Measurements from ENCODE around the gene BRD4. TPM values are rescaled to one million over a fixed set of nuclear protein-coding genes. Genes with fewer than 3 reads are reported as not detected.

BRD4 gene
- total and polyA plus RNA-seq, 2 of the 13 experiments (the other 11 are each of a cell fraction or from before 2014, with no cell fraction given): 10.5 to 11.4 TPM

DNA sequence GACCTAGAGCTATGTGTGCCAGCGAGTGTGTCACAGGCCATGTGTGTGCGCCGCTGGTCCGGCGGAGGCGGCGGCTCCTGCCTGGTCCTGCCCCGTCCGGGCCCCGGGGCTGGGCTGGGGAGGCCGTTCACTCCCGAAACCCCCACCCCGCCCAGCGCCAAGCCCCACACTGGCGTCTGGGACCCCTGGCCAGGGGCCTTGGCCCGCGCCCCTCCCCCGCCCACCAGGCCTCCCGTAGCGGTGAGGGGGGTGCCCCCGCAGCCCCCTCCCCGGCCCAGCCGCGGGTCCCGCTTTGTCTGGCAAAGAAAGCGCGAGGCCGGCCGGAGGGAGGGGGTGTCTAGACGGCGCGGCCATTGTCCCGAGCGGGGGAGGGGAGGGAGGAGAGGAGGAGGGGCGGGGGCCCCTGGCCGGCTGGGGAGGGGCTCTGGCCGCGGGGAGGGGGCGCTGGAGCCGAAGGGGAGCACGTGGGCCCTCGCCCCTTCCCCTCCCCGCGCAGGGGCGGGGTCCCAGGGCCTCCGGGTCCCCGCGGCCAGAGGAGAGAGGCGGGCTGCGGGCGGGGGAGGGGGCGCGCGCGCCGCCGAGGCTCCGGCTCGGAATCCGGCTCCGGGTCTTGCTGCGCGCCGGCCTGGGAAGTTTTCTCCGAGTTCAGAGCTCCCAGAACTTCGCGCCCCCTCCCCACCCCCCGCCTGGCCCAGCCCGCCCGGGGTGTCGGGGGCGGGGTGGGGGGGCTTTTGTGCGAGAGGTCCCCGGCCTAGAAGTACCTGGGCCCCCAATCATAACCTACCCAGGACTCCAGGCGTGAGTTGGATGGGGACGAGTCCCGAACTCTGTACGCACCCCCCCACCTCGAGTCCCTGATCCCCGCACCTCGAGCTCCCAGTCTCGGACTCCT, 132.4 kb downstream of the BRD4 start:
- H3K9me3 ChIP-seq (ENCODE audit: low read length): no peaks in the 10 kb centered on the region
- WGBS (ENCODE audit: low lambda C conversion rate): no CpG with 5 or more reads among the region's 82 CpGs
- H3K79me2 ChIP-seq (ENCODE audit: insufficient read depth, low read length): no peaks in the 10 kb centered on the region
- H3K27ac ChIP-seq (ENCODE audit: extremely low read length, insufficient read depth, low read length): no peak overlapping the region
- FAIRE-seq (no peak), ATAC-seq (peak; percentile 17; the same call in 1 of the 3 replicates), DNase-seq (ENCODE audit: low spot score) (no peak)
- no TSS peak for BruUV-seq (replicated peaks)
- H3K27me3 ChIP-seq (ENCODE audit: control insufficient read depth in 1 of 2, insufficient read depth in 2 of 2, low read length in 2 of 2): peaks cover 3 to 33% of the 10 kb centered on the region in 2 experiments; a peak in 3 of 5 replicates
- POLR2A ChIA-PET: no interaction called here
- H3K4me1 ChIP-seq (ENCODE audit: insufficient read depth, low read length): no peaks in the 10 kb centered on the region; the same call in 1 of the 2 replicates
- H3K9ac ChIP-seq (ENCODE audit: insufficient read depth, low read depth, low read length): no peak overlapping the region
- H2AFZ ChIP-seq (ENCODE audit: low read length): no peak overlapping the region
- peak overlapping the region; percentile 26 to 74 (median 58) for H3K4me3 ChIP-seq (replicated peaks in 1 of 3; ENCODE audit: insufficient read depth in 1 of 3, low read depth in 2 of 3, low read length in 3 of 3)
- intact Hi-C loops (cut with micrococcal nuclease; ENCODE audit: unreplicated experiment): no loop called here
- CTCF ChIA-PET (ENCODE audit: low intra/inter-chr PET ratio, low total read pairs): no interaction called here
- in situ Hi-C loops (cut with HindIII; ENCODE audit: extremely low pct_ligation_motif_present, low pct_unique_long_range_greater_than_20kb): no loop called here
- H3K4me2 ChIP-seq (ENCODE audit: low read depth, low read length): peak overlapping the region; percentile 90
- H3K36me3 ChIP-seq (replicated peaks in 1 of 2; ENCODE audit: control insufficient read depth in 1 of 2, insufficient read depth in 2 of 2, low read length in 2 of 2): no peaks in the 10 kb centered on the region
- H4K20me1 ChIP-seq (ENCODE audit: insufficient read depth, low read length): no peaks in the 10 kb centered on the region; the same call in 1 of the 2 replicates
- TF ChIP-seq ZNF205 (CRISPR knock-in tag; IDR thresholded peaks at IDR 0.05): no peak
- TF ChIP-seq, protein P1, sequence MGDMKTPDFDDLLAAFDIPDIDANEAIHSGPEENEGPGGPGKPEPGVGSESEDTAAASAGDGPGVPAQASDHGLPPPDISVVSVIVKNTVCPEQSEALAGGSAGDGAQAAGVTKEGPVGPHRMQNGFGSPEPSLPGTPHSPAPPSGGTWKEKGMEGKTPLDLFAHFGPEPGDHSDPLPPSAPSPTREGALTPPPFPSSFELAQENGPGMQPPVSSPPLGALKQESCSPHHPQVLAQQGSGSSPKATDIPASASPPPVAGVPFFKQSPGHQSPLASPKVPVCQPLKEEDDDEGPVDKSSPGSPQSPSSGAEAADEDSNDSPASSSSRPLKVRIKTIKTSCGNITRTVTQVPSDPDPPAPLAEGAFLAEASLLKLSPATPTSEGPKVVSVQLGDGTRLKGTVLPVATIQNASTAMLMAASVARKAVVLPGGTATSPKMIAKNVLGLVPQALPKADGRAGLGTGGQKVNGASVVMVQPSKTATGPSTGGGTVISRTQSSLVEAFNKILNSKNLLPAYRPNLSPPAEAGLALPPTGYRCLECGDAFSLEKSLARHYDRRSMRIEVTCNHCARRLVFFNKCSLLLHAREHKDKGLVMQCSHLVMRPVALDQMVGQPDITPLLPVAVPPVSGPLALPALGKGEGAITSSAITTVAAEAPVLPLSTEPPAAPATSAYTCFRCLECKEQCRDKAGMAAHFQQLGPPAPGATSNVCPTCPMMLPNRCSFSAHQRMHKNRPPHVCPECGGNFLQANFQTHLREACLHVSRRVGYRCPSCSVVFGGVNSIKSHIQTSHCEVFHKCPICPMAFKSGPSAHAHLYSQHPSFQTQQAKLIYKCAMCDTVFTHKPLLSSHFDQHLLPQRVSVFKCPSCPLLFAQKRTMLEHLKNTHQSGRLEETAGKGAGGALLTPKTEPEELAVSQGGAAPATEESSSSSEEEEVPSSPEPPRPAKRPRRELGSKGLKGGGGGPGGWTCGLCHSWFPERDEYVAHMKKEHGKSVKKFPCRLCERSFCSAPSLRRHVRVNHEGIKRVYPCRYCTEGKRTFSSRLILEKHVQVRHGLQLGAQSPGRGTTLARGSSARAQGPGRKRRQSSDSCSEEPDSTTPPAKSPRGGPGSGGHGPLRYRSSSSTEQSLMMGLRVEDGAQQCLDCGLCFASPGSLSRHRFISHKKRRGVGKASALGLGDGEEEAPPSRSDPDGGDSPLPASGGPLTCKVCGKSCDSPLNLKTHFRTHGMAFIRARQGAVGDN (CRISPR knock-in tag; IDR thresholded peaks at IDR 0.05): peak; percentile 25; the same call in 1 of the 2 replicates
- peak; percentile 31 for TF ChIP-seq YY1 (IDR thresholded peaks at IDR 0.05; ENCODE audit: insufficient read depth, insufficient replicate concordance, low read depth, low read length)
- no peak for TF ChIP-seq ELF4 (CRISPR knock-in tag; IDR thresholded peaks at IDR 0.05; ENCODE audit: borderline replicate concordance)
- no peak for TF ChIP-seq ZSCAN20 (CRISPR knock-in tag; IDR thresholded peaks at IDR 0.05; ENCODE audit: borderline replicate concordance)
- no peak for TF ChIP-seq CHCHD3 (CRISPR knock-in tag; IDR thresholded peaks at IDR 0.05)
- no peak for TF ChIP-seq MEF2D (CRISPR knock-in tag; IDR thresholded peaks at IDR 0.05)
- TF ChIP-seq SAFB2 (CRISPR knock-in tag; IDR thresholded peaks at IDR 0.05; ENCODE audit: borderline replicate concordance, low read depth): no peak
- TF ChIP-seq ZNF224 (CRISPR knock-in tag; IDR thresholded peaks at IDR 0.05): no peak
- peak; percentile 46; the same call in 1 of the 2 replicates for TF ChIP-seq ZBTB14 (CRISPR knock-in tag; IDR thresholded peaks at IDR 0.05)
- no peak for TF ChIP-seq ZNF274 (CRISPR knock-in tag; IDR thresholded peaks at IDR 0.05)
- TF ChIP-seq HNRNPK (IDR thresholded peaks at IDR 0.05; ENCODE audit: low read depth, low read length, poor library complexity, severe bottlenecking): peak; percentile 44
- TF ChIP-seq, protein P2, sequence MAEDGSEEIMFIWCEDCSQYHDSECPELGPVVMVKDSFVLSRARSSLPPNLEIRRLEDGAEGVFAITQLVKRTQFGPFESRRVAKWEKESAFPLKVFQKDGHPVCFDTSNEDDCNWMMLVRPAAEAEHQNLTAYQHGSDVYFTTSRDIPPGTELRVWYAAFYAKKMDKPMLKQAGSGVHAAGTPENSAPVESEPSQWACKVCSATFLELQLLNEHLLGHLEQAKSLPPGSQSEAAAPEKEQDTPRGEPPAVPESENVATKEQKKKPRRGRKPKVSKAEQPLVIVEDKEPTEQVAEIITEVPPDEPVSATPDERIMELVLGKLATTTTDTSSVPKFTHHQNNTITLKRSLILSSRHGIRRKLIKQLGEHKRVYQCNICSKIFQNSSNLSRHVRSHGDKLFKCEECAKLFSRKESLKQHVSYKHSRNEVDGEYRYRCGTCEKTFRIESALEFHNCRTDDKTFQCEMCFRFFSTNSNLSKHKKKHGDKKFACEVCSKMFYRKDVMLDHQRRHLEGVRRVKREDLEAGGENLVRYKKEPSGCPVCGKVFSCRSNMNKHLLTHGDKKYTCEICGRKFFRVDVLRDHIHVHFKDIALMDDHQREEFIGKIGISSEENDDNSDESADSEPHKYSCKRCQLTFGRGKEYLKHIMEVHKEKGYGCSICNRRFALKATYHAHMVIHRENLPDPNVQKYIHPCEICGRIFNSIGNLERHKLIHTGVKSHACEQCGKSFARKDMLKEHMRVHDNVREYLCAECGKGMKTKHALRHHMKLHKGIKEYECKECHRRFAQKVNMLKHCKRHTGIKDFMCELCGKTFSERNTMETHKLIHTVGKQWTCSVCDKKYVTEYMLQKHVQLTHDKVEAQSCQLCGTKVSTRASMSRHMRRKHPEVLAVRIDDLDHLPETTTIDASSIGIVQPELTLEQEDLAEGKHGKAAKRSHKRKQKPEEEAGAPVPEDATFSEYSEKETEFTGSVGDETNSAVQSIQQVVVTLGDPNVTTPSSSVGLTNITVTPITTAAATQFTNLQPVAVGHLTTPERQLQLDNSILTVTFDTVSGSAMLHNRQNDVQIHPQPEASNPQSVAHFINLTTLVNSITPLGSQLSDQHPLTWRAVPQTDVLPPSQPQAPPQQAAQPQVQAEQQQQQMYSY (CRISPR knock-in tag; IDR thresholded peaks at IDR 0.05): peak; percentile 98
- no peak for TF ChIP-seq ARNTL (CRISPR knock-in tag; IDR thresholded peaks at IDR 0.05)
